ENCODE data around the gene TANK.
"Not testable (repeated sequence)": the region's sequence is repeated elsewhere in the genome, so short reads cannot be mapped to it uniquely, and the experiment has no call there.

TANK gene

DNA sequence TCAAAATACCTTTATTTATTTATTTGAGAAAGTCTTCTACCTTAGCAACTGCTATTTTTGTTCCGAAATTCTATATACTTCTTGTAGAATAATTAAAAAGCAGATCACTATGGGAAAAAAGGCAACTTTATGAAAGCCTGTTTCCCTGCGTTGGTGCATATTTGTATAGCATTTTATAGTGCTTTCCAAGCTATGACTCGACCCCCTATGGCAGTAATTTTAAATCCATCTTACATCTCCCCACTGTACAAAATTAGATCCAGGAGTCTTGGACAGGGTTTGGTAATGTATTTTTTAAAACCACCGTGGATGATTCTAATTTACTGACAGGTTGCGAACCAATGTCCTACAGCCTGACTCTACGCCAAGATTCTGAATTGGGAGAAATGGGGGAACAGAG is 10.1 kb downstream of the TANK start:
- DNase-seq: no peak

DNA sequence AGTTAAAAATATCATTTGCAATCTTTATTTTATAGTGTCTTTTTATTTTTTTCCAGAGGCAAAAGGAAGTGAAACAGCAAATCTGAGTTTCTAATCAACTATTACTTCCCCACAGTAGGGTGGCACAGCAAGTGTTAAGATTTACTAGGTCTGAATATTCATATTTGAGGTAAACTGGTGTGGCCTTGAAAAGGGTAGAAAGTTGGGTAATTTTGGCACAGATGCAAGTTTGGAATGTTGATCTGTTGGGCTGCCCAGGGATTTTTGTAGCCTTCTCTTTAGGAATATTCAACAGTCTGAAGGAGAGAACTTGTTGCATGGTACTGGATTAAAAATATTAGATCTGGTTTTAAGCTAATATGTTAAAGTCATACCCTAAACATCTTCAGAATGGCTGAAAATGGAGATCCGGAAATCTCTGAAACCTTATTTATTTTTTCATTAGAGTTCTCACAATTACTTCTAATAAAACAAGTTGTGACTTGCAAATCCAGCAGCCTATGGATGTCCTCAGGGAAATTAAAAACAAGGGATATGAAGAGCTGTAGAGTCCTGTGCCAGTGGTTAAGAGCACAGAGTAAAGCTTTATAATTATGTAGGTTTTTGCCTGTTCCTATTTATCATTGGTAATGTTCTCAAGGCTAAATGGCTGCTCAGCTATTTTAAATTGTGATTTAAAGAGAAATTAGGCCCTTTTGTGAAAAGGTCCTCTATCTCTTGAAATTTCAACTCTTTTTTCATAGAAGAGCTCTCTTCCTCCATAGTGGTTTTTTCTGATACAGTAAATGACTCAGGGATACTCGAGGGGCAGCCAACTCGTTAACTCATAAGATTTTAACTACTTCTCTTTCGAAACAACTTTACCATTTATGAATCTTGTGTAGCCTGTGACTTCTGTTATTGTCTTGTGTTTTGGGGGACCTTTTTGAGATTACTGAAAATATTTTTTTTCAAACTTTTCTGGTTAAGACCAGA is 11.0 kb downstream of the TANK start:
- DNase-seq: peak; percentile 95

DNA sequence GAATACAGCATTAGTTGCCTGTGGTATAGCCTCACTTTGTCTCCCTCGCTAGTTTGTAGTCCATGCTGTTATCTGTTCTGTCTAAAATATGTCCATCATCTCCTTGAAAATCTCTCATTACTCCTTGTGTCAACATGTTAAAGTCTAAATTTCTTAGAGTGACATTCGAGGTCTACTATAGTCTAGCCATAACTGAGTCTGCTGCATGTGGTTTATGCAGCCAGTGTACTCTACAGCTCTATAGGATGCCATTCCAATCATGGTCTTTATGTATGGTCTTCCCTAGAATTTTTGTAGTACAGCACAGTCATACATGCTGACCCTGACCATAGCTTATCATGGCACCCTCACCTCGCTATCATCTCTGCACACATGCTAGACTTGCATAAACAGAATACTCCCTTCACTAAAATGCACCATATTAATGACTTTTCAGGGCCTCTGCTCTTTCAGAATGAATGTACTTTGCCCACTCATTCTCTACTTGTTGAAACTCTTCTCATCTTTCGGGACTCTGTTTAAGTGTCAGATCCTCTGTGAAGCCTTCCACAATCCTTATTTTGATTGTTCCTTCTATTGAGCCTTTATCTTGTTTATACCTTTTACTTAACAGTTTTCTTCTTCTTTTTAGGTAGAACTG is 12.8 kb downstream of the TANK start:
- DNase-seq: peak; percentile 56

DNA sequence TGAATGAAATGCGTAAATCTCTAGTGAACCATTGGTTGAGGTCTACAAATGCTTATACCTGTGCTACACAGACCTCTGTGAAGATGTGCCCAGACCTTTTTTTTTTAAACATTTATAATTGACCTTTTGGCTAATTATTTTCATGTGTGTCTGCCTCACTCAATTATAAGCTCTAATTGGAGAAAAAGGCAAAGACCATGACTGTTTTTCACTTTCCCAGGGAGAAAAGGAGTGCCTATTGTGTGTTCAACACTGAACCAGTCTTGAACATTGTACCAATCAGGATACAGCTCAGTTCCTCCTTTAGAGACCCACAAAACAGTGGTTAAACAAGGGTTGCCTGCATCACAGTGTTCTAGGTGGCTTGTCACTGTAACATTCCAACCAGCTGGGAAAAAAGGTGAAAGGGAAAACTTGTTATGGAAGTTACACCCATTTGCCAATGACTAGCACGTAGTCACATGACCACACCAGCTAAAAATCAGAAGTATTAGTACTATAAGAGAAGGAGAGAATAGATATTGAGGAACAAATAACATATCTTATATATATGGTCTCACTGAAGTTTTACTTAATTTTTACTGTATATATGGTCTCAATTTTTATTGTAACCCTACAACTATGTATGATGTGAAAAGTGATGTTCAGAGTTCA is 13.4 kb downstream of the TANK start:
- no peak for DNase-seq

DNA sequence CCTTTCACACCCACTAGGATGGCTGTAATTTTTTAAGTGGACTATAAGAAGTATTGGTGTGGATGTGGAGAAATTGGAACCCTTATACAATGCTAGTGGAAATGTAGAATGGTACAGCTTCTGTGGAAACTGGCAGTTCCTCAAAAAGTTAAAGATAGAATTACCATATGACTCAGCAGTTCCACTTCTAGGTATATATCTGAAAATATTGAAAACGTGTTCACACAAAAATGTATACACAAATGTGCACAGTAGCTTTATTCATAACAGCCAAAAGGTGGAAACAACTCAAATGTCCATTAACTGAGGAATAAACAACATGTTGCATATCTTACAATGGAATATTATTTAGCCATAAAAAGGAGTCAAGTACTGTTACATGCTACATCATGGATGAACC is 17.7 kb downstream of the TANK start:
- no peak for DNase-seq

DNA sequence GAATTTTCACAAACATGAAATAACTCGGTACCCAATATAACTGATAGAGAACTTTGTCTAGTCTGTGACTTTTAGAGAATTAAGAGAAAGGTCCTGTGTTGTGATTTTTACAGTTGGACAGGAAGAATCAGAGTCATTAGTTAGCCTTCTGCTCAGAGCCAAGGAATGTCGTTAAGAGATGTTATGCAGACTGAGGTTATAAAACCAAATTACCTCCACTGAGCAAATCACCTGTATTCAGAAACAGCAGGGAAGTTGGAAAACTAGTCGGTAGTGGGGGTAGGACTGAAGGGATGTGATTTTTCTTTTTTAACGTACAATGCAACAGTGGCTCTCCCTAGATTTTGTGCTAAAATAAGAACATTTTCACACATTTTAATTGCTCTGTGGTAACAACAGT is 18.5 kb downstream of the TANK start:
- no peak for DNase-seq

DNA sequence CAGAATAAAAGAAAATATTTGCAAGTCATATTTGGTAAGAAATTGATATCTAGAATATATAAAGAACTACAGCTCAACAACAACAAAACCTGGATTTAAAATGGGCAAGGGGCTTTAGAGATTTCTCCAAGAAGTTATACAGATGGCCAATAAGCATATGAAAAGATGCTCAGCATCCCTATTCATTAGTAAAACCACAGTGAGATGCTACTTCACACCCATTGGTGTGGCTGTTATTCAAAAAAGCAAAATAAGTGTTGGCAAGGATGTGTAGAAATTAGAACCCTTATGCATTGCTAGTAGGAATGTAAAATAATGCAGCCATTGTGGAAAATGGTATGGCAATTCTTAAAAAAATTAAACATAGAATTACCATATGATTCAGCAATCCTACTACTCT is 29.8 kb downstream of the TANK start:
- DNase-seq: no peak

DNA sequence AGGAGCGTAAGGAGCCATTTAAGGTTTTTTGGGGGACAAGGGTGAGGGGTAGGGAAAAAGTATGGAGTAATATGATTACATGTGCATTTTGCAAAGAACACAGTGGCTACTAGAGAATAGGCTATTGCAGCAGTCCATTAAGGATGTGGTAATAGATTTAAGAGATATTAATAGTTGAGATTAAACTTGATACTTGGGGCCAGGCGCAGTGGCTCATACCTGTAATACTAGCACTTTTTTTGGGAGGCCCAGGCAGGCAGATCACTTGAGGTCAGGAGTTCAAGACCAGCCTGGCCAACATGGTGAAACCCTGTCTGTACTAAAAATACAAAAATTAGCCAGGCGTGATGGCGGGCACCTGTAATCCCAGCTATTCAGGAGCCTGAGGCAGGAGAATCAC is 35.4 kb downstream of the TANK start:
- not testable (repeated sequence) for DNase-seq

DNA sequence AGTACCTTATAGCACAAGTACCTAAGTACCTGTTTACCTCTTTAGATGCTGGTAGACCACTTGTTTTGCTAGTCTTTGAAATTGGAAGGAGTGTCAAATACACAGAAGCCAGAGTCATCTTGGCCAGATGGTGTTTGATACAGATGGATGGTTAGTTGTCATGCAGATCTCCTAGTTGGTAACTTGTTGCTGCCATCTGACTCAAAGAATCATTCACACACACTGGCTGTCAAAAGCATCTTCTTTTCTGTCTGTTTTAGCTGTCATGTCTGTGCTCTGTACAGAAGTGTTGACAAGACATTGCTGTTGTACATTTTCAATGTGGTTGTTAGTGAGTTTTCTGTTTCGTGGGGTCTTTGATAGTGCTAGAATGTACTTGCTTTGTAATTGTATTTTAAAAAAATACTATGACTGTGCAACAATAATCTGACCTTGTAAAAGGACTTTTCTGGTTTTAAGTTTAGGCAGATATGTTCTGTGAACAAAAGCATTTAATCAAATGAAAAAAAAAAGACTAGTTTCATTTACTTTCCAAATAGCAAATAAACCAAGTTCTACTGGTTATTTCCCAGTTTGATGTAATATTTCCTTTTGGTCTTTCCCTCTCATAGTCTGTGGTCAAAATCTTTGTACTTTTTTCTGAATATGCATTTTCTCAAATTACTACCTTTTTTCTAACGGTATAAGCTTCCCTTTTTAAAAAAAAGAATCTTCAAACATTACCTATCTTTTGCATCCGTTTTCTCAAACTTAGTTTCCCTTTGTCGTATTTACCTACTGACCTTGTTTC is 39.9 kb downstream of the TANK start:
- DNase-seq: no peak

DNA sequence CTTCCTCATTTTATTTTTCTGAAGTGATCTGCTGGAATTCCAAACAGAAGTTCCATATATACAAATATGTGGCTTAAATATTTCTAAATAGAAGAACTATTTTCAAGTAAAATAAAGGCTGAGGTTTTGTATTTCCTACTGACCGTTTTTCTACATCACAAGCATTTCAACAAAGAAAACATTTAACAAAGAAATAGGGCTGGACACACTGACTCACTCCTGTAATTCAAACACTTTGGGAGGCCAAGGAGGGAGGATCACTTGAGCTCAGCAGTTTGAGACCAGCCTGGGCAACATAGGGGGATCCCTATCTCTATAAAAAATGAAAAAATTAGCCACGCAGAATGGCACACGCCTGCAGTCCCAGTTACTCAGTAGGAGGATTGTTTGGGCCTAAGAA is 44.6 kb downstream of the TANK start:
- DNase-seq: no peak

DNA sequence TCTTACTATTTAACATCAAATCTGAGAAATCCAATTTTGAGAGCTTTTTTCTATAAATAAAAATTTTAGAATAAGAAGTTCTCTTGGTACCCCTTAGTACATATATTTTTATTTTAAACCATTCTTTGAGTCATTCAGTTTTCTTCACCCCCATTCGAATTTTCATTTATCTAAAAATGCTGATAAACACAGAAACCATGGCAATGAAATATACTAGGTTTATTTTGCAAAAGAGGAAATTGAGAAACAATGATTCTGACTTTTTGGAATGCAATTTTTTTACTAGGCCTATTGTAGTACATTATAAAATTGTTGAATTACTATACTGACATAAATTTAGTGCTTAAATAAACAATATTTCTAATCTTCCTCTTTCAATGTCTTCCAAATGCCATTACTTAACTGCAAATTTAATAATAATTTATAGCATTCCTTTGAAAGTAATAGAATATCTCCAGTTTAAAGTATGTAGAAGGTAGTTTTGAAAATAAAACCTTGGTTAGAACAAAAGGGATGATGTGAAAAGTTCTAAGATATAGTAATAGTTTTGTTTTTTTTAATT is 46.3 kb downstream of the TANK start:
- no peak for DNase-seq

DNA sequence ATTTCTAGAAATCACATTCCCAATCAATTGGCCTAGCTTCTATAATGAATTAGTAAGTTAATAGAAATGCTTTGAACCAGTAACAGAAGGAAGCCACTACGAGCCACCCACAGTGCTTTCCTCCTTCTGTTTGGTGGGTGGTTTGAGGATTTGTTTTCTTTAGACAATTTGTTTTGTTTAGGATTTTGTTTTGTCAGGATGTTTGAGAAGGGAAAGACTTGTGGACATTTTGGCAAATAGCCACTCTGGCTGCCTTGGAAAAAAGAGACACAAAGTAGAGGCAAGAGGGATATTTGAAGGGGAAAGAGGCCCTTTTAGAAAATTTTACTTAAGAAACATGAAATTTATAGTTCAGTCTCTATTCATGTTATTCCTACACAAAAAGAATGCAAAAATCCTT is 47.7 kb downstream of the TANK start:
- DNase-seq: no peak

DNA sequence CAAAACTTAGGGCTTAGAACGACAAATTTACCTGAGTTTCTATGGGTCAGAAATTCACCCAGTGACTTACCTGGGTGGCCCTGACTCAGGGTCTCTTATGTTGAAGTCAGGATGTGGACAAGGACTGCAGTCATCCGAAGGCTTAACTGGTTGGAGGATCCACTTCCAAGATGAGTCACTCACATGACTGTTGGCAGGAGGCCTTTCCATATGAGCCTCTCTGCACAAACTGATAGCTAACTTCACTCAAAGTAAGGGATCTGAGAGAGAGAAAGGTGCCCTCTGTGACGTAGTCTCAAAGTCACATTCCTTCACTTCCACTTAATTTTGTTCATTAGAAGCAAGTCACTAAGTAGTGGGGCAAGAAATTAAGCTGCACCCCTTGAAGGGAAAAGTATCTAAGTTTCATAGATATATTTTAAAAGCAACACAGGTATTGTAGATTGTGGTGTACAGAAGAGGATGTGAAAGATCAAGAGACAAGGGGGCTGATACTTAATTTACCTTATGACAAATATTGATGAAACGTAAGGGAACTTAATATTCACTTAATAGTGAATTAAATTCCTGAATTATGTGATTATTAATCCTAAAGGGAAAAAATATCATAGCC is 48.4 kb downstream of the TANK start:
- no peak for DNase-seq

DNA sequence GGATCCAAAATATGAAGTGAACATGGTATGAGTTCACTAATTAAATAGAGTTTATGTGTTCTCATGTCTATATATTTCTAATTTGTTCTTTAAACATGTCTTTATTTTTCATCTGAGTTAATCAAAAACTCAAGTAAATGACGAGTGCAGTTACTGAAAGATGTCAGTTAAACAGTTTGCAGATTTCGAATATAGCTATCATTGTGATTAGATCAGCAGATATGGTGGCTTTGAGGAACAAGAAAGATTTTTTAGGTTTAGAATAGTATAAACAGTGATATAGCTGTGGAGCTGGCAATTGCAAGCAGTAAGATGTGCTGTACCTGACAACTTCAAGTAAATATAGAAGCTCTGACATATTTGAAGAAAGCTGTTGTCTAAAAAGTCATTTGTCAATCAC is 49.7 kb downstream of the TANK start:
- no peak for DNase-seq

DNA sequence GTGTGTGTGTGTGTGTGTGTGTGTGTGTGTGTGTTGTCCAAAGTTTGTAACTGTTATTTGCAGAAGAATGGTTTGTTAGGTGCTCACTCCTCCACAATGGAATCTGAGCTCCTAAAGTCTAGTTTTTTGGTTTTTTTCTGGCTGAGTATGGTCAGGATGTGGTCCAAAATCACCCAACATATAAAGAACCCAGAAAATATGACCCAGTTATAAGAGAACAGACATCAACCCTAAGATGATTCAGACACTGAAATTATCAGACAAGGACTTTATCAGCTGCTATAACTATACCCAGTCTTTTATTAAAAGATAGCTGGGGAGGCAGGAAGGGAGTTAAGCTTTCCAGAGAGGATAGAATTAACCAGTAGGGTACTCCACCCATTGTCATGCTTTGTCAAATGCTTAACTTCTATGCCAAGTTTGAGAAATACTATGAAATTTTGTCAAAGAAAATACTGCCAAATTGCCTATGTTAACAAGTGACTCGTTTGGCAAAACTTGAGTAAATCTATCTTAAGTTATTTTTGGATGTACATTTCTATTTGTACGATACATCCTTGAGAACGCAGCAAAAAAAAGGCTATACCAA is 57.5 kb downstream of the TANK start:
- no peak for DNase-seq

DNA sequence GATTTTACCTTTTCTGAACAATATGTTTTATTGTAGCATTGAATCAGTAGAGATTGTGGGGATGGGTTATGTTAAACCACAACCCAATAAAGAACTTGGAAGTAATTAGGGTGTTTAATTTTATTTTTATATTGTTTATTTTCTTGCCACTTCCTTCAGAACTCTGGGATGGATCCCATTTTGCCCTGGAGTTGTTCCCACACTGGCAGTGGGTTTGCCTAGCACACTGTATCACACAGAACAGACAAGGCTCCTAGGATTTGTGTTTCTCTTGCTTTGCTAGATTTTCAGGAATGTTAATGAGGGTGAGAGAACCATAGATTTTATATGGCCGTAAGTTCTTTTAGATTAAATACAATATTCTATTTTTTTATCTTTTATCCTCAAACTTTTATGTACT is 59.0 kb downstream of the TANK start:
- no peak for DNase-seq

DNA sequence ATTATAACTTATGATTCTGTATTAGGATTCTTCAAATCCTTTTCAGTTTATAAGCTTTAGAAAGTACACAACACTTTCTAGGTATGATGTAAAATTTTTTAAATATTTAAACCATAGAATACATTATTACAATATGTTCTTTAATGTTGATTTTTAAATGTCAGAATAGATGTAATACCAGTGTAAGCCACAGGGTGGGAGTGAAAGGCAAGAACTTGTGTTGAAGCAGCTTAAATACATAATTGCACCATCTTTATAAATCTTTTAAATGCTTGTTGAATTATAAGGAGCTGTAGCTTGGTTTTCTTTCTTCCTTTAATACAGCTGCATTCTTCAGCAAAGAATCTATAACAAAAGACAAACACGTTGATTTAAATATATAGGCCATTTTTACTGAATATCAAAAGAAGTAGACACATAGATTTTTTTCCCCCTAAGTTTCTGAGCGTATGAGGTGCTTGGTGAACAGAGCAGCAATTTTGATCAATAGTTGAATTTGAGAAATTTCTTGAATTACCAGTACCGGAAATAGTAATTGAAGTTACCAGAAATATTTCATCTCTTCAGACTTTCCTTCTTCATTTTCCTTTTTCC is 63.0 kb downstream of the TANK start:
- peak; percentile 62 for DNase-seq

DNA sequence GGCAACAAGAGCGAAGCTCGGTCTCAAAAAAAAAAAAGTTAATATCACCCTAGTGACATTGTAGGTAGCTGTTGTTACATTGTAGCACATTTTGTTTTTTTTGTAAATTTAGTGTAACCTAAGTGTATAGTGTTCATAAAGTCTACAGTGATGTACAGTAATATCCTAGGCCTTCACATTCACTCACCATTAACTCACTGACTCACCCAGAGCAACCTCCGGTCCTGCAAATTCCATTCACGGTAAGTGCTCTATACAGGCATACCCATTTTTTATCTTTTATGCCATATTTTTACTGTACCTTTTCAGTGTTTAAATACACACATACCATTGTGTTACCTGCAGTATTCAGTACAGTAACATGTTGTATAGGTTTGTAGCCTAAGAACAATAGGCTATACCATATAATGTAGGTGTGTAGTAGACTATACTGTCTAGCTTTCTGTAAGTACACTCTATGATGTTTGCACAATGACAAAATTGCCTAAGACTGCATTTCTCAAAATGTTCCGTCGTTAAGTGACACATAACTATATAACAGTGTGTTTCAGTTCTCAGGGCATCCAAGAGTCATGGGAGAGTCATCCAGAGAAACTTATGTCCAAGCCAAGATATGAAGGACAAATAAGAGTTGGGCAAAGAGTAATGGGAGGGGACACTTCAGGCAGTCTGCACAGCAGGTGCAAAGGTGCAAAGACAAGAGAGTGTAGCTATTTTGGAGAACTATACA is 68.4 kb downstream of the TANK start:
- DNase-seq: no peak

DNA sequence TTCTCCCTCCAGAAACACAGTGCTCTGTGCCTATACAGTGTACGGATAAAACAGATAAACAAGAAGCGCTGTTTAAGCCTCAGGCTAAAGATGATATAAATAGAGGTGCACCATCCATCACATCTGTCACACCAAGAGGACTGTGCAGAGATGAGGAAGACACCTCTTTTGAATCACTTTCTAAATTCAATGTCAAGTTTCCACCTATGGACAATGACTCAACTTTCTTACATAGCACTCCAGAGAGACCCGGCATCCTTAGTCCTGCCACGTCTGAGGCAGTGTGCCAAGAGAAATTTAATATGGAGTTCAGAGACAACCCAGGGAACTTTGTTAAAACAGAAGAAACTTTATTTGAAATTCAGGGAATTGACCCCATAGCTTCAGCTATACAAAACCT is 70.7 kb downstream of the TANK start:
- DNase-seq: no peak

DNA sequence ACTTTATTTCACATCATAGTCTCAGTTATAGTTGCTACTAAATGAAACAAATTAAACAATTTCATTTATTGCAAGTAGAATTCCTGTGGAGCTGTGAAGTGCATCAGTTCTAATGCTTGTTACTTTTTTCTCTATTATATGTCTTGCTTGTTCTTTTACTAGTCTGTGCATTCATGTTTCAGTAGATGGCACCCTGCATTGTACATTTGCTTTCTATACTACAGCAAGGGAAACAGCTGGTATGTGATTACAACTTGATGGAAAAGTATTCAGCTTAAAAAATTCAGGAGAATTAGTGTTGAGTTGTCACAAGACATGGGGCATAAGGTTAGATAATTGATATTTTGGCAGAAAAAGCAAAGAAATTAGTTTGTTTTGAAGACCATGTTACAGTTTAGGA is 72.3 kb downstream of the TANK start:
- no peak for DNase-seq

Measured in DMS79 treated with DMSO at 0.1 percent for 48 hours (cell line).